ENCODE measurements around the gene SART1. TPM values are rescaled to one million over a fixed set of nuclear protein-coding genes. Genes with fewer than 3 reads are reported as not detected.

Gene SART1
- total RNA-seq, 2 donors from 2014 or later: 31.2 to 31.6 TPM

Other genes with a start within 250 kb of the SART1 start
- 10 to 100 TPM; 46.6 to 47.3 TPM for gene KAT5, start 249.5 kb upstream of the SART1 start, total RNA-seq
- 10 to 100 TPM; 61.1 to 64.7 TPM for gene RNASEH2C, start 240.9 kb upstream of the SART1 start, total RNA-seq
- 10 to 100 TPM in 1 of 2 donors, 1 to 10 TPM in 1; 9.2 to 15.0 TPM for gene AP5B1, start 180.8 kb upstream of the SART1 start, total RNA-seq
- gene OVOL1, start 174.7 kb upstream of the SART1 start, total RNA-seq: not detected
- gene SNX32, start 127.8 kb upstream of the SART1 start, total RNA-seq: not detected
- gene CFL1, start 103.6 kb upstream of the SART1 start, total RNA-seq: 100 to 1,000 TPM; 439 to 554 TPM
- 10 to 100 TPM; 36.1 to 37.6 TPM for gene MUS81, start 101.3 kb upstream of the SART1 start, total RNA-seq
- gene EFEMP2, start 88.9 kb upstream of the SART1 start, total RNA-seq: 100 to 1,000 TPM in 1 of 2 donors, 10 to 100 TPM in 1; 98.0 to 103 TPM
- gene CTSW, start 81.9 kb upstream of the SART1 start, total RNA-seq: 1 to 10 TPM in 1 of 2 donors, under 1 TPM in 1; 0.99 to 2.7 TPM
- 10 to 100 TPM; 37.8 to 44.3 TPM for gene FIBP, start 73.3 kb upstream of the SART1 start, total RNA-seq
- gene CCDC85B, start 71.1 kb upstream of the SART1 start, total RNA-seq: 10 to 100 TPM; 45.8 to 63.5 TPM
- 10 to 100 TPM in 1 of 2 donors, 1 to 10 TPM in 1; 1.3 to 11.1 TPM for gene FOSL1, start 61.3 kb upstream of the SART1 start, total RNA-seq
- 10 to 100 TPM; 29.9 to 31.8 TPM for gene C11orf68, start 42.7 kb upstream of the SART1 start, total RNA-seq
- gene DRAP1, start 42.3 kb upstream of the SART1 start, total RNA-seq: 10 to 100 TPM; 80.6 to 86.8 TPM
- gene TSGA10IP, start 16.3 kb upstream of the SART1 start, total RNA-seq: not detected
- 10 to 100 TPM; 20.7 to 25.1 TPM for gene EIF1AD, start 40.4 kb downstream of the SART1 start, total RNA-seq
- gene BANF1, start 40.8 kb downstream of the SART1 start, total RNA-seq: 100 to 1,000 TPM; 186 to 209 TPM
- 1 to 10 TPM in 1 of 2 donors, under 1 TPM in 1; 0.91 to 2.6 TPM for gene CST6, start 50.3 kb downstream of the SART1 start, total RNA-seq
- gene CATSPER1, start 64.7 kb downstream of the SART1 start, total RNA-seq: under 1 TPM in 1 of 2 donors, not detected in 1; 0.26 TPM
- 1 to 10 TPM; 7.8 to 9.8 TPM for gene GAL3ST3, start 87.4 kb downstream of the SART1 start, total RNA-seq
- 100 to 1,000 TPM in 1 of 2 donors, 10 to 100 TPM in 1; 78.7 to 101 TPM for gene SF3B2, start 90.6 kb downstream of the SART1 start, total RNA-seq
- gene PACS1, start 108.5 kb downstream of the SART1 start, total RNA-seq: 10 to 100 TPM; 51.6 to 74.4 TPM